ENCODE measurements around the gene CLASP2.
A peak's percentile ranks its signal among the peaks of the same experiment; 100 is the strongest.

DNA sequence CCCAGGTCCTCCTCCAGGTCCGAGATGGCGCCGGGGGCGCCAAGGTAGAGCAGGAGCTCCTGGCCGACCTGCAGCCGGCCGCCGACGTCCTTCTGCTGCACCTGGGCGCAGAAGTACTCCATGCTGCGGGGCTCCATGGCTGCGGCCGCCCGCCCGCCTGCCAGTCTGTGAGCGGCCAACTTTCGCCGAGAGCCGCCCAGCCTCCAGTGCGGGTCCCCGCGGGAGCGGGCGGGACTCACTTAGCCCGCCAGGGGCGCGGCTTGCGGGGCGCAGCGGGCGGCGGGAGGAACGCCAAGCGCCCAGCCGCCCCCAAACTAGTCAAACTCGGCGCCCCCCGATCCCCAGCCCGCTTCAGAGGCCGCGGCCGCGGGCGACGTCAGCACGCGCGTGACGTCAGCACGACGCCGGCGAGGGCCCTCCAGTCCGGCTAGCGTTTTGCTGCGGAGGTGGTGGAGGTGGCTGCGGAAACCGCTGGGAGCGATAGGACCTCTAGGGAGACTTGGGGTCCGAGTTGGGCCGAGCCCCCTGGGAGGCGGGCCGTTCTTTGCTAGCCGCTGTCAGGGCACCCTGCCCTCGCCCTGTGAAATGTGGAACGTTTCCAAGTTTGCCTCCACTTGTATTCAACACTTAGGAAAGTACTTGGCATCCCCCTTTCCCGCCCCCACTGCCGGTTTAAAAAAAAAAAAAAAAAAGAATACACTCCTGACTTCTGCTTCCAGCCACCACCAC lies at the start of gene CLASP2:
- TF ChIP-seq CTCF (IDR thresholded peaks at IDR 0.05) = peak; percentile 32
- TF ChIP-seq EZH2 (IDR thresholded peaks at IDR 0.05) = peak; percentile 37
- no peak for TF ChIP-seq EZH2phosphoT487 (IDR thresholded peaks at IDR 0.05)

All from neural progenitor cell (in vitro differentiated cells).